HEK293T (cell line): Measurements from ENCODE around the gene TRANK1.

Experiments used
- ARNT ChIP-seq: fragments of 450-650 bp; IDR thresholded peaks from 2 replicates; pipeline ENCODE4 v1.6.1; 2017; ENCODE audit warnings: mild to moderate bottlenecking
- BHLHE40 ChIP-seq: fragments of 450-650 bp; IDR thresholded peaks from 2 replicates; pipeline ENCODE4 v1.6.1; 2016; ENCODE audit warnings: mild to moderate bottlenecking, moderate library complexity, borderline replicate concordance
- CTBP1 ChIP-seq: fragments of 450-650 bp; IDR thresholded peaks from 2 replicates; pipeline ENCODE4 v1.6.1; 2016; ENCODE audit warnings: borderline replicate concordance
- SP1 ChIP-seq: fragments of 450-650 bp; IDR thresholded peaks from 2 replicates; pipeline ENCODE4 v1.6.1; 2017
- TARDBP ChIP-seq: fragments of 450-650 bp; IDR thresholded peaks from 2 replicates; pipeline ENCODE4 v1.6.1; 2016

DNA sequence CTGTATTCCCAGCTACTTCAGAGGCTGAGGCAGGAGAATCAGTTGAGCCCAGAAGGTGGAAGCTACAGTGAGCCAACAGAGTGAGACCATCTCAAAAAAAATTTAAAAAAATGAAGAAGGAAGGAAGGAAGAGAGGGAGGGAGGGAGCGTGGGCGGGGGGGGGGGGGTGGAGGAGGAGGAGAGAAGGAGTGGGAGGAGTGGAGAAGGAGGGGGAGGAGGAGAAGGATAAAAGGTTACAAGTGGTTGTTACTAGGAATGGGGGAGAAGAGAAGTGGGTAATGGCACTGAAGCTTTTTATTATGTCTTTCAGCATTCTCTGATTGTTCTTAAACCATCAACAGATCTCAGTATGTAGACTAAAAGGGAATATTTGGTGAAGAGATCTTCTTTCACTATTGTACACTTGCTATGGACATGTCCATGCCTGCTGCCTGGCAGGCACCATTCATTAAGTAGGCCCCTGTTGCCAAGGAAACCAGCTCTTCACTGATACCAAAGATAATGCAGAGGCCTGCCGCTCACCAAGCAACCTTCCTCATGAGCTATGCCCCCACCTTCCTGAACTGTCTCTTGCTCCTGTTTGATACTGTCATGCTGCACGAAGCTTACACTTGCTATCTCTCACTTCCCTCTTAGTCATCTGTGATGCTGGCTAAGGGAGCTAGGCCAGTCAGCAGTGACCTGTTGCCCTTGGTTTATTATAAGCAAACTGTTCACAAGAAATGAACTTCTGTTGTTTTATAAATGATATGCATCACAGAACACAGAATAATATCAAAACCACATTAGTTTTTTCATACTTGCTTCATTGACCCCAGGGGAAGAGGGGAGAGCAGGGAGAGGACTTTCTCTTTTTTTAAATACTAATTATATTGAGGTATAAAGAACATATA is 24.9 kb upstream of the TRANK1 start:
- TF ChIP-seq SP1 (no peak), BHLHE40 (no peak), TARDBP (no peak), ARNT (no peak), CTBP1 (no peak)
